Immature natural killer cell (primary cell): ENCODE data around the gene ECI1. TPM values are rescaled to one million over a fixed set of nuclear protein-coding genes. Genes with fewer than 3 reads are reported as not detected.
A peak's percentile ranks its signal among the peaks of the same experiment; 100 is the strongest.

Experiments
- DNase-seq, 3 donors: peaks; one replicate each; pipeline ENCODE4 v3.0.0; 2022; ENCODE audit warnings: mixed read lengths in 1 of 3
- H3K27ac Mint-ChIP-seq, 6 donors: one replicate each; pipeline ENCODE4 v1.8.0; 2020; ENCODE audit warnings: mixed read lengths in 6 of 6, mild to moderate bottlenecking in 5 of 6, inconsistent platforms in 4 of 6, moderate library complexity in 3 of 6
- H3K27me3 Mint-ChIP-seq, 3 donors: one replicate each; pipeline ENCODE4 v1.8.0; 2020 to 2021; ENCODE audit warnings: low read depth in 3 of 3, mild to moderate bottlenecking in 3 of 3, mixed read lengths in 3 of 3, moderate library complexity in 3 of 3, inconsistent platforms in 1 of 3
- H3K36me3 Mint-ChIP-seq, 3 donors: one replicate each; pipeline ENCODE4 v1.8.0; 2020; ENCODE audit warnings: mixed read lengths in 3 of 3, inconsistent platforms in 2 of 3, mild to moderate bottlenecking in 2 of 3
- H3K4me1 Mint-ChIP-seq, 2 donors: one replicate each; pipeline ENCODE4 v1.8.0; 2020; ENCODE audit warnings: inconsistent platforms in 2 of 2, mild to moderate bottlenecking in 2 of 2, mixed read lengths in 2 of 2, moderate library complexity in 1 of 2
- H3K4me3 Mint-ChIP-seq, 5 donors: one replicate each; pipeline ENCODE4 v1.8.0; 2020; ENCODE audit warnings: mild to moderate bottlenecking in 5 of 5, mixed read lengths in 5 of 5, inconsistent platforms in 3 of 5, moderate library complexity in 3 of 5
- H3K9me3 Mint-ChIP-seq, 6 donors: one replicate each; pipeline ENCODE4 v1.8.0; 2020; ENCODE audit warnings: mild to moderate bottlenecking in 6 of 6, mixed read lengths in 6 of 6, inconsistent platforms in 4 of 6, moderate library complexity in 3 of 6
- polyA plus RNA-seq, 3 donors: library from polyadenylated mRNA; unstranded; fragments of 300-500 nt; fragmentation: Illumina TruSeq; gene quantifications; one replicate each; pipeline ENCODE4 v1.2.3, GENCODE V29; 2021

The ECI1 gene
- polyA plus RNA-seq, 3 donors from 2014 or later = 40.4 to 67.8 (median 42.2) TPM

GRCh38 chr16:2213817-2214718 lies 37.3 kb downstream of the ECI1 start:
- no peak for DNase-seq
- Mint-ChIP-seq H3K4me3 (peak overlapping the region; percentile 70 to 76 (median 74)), H3K4me1 (peaks cover 13 to 18% of the 10 kb centered on the region in 2 donors), H3K27me3 (peaks cover 4 to 13% (median 8%) of the 10 kb centered on the region in 3 donors), H3K9me3 (no peaks in the 10 kb centered on the region), H3K36me3 (no peaks in the 10 kb centered on the region), H3K27ac (peak overlapping the region in 2 of 6 donors; percentile 34 to 42)

GRCh38 chr16:2212362-2213324 lies 38.7 kb downstream of the ECI1 start:
- no peak for DNase-seq
- peaks cover 4 to 13% (median 8%) of the 10 kb centered on the region in 3 donors for H3K27me3 Mint-ChIP-seq
- H3K9me3 Mint-ChIP-seq = no peaks in the 10 kb centered on the region

GRCh38 chr16:2211923-2212347 lies 39.5 kb downstream of the ECI1 start:
- H3K27ac Mint-ChIP-seq = peak overlapping the region in 1 of 6 donors; percentile 40
- H3K9me3 Mint-ChIP-seq = no peaks in the 10 kb centered on the region
- H3K4me1 Mint-ChIP-seq = peaks cover 19 to 24% of the 10 kb centered on the region in 2 donors
- peaks cover 4 to 13% (median 11%) of the 10 kb centered on the region in 3 donors for H3K27me3 Mint-ChIP-seq
- H3K36me3 Mint-ChIP-seq = peaks cover 0 to 6% (median 0%) of the 10 kb centered on the region in 3 donors
- peak overlapping the region in 3 of 5 donors; percentile 17 to 36 (median 33) for H3K4me3 Mint-ChIP-seq
- no peak for DNase-seq

More at GRCh38 chr16:2212362-2213324, 38.7 kb downstream of the ECI1 start:
- H3K36me3 Mint-ChIP-seq = peaks cover 0 to 2% (median 0%) of the 10 kb centered on the region in 3 donors
- peak overlapping the region; percentile 70 to 76 (median 74) for H3K4me3 Mint-ChIP-seq
- H3K27ac Mint-ChIP-seq = peak overlapping the region in 1 of 6 donors; percentile 71
- peaks cover 15 to 19% of the 10 kb centered on the region in 2 donors for H3K4me1 Mint-ChIP-seq

GRCh38 chr16:2210386-2211365 lies 40.7 kb downstream of the ECI1 start, which contains the start of gene BRICD5:
Gene BRICD5, minus strand, starts transcription at chr16:2210863. Its CDS starts 30 bp downstream, at chr16:2210833.
- DNase-seq = no peak
- Mint-ChIP-seq H3K9me3 (no peaks in the 10 kb centered on the region), H3K27ac (no peak within 1 kb of the TSS), H3K4me3 (no peak within 1 kb of the TSS), H3K36me3 (peaks cover 0 to 6% (median 0%) of the 10 kb centered on the region in 3 donors), H3K4me1 (peaks cover 24 to 30% of the 10 kb centered on the region in 2 donors), H3K27me3 (peaks cover 4 to 16% (median 11%) of the 10 kb centered on the region in 3 donors)

- H3K4me3 Mint-ChIP-seq = no peak overlapping the region
- no peak overlapping the region for H3K27ac Mint-ChIP-seq
- peaks cover 4 to 17% (median 12%) of the 10 kb centered on the region in 3 donors for H3K27me3 Mint-ChIP-seq
- H3K4me1 Mint-ChIP-seq = peaks cover 24% of the 10 kb centered on the region in 2 donors
- DNase-seq = no peak
- no peaks in the 10 kb centered on the region for H3K9me3 Mint-ChIP-seq
- peaks cover 0 to 6% (median 0%) of the 10 kb centered on the region in 3 donors for H3K36me3 Mint-ChIP-seq
Measured at GRCh38 chr16:2210009-2210332, 41.4 kb downstream of the ECI1 start.

GRCh38 chr16:2209258-2210008 lies 42.0 kb downstream of the ECI1 start:
- Mint-ChIP-seq H3K36me3 (peaks cover 0 to 6% (median 0%) of the 10 kb centered on the region in 3 donors), H3K4me3 (no peak overlapping the region), H3K9me3 (no peaks in the 10 kb centered on the region), H3K4me1 (peaks cover 29 to 30% of the 10 kb centered on the region in 2 donors), H3K27ac (no peak overlapping the region), H3K27me3 (peaks cover 2 to 17% (median 10%) of the 10 kb centered on the region in 3 donors)
- no peak for DNase-seq

- Mint-ChIP-seq H3K4me3 (no peak overlapping the region), H3K27me3 (peaks cover 2 to 17% (median 10%) of the 10 kb centered on the region in 3 donors), H3K9me3 (no peaks in the 10 kb centered on the region), H3K27ac (no peak overlapping the region), H3K4me1 (peaks cover 31% of the 10 kb centered on the region in 2 donors), H3K36me3 (peaks cover 0 to 6% (median 0%) of the 10 kb centered on the region in 3 donors)
- no peak for DNase-seq
Measured at GRCh38 chr16:2208772-2209171, 42.6 kb downstream of the ECI1 start.

- peaks cover 5 to 16% (median 7%) of the 10 kb centered on the region in 3 donors for H3K27me3 Mint-ChIP-seq
- H3K9me3 Mint-ChIP-seq = no peaks in the 10 kb centered on the region
Measured at GRCh38 chr16:2208308-2208707, 43.1 kb downstream of the ECI1 start.

GRCh38 chr16:2207872-2208271 lies 43.5 kb downstream of the ECI1 start:
- Mint-ChIP-seq H3K9me3 (no peaks in the 10 kb centered on the region), H3K36me3 (peaks cover 0 to 6% (median 0%) of the 10 kb centered on the region in 3 donors), H3K4me3 (peak overlapping the region in 4 of 5 donors; percentile 44 to 73 (median 63)), H3K4me1 (peaks cover 22 to 26% of the 10 kb centered on the region in 2 donors), H3K27ac (peak overlapping the region in 5 of 6 donors; percentile 25 to 69 (median 62)), H3K27me3 (peaks cover 5 to 12% (median 7%) of the 10 kb centered on the region in 3 donors)
- no peak for DNase-seq

More at GRCh38 chr16:2208308-2208707, 43.1 kb downstream of the ECI1 start:
- Mint-ChIP-seq H3K4me3 (no peak overlapping the region), H3K4me1 (peaks cover 26 to 29% of the 10 kb centered on the region in 2 donors), H3K27ac (no peak overlapping the region), H3K36me3 (peaks cover 0 to 6% (median 0%) of the 10 kb centered on the region in 3 donors)
- no peak for DNase-seq

- no peak for DNase-seq
- peaks cover 7 to 10% (median 9%) of the 10 kb centered on the region in 3 donors for H3K27me3 Mint-ChIP-seq
- H3K4me3 Mint-ChIP-seq = peak overlapping the region in 4 of 5 donors; percentile 71 to 79 (median 76)
- peaks cover 19 to 21% of the 10 kb centered on the region in 2 donors for H3K4me1 Mint-ChIP-seq
- peak overlapping the region in 1 of 6 donors; percentile 71 for H3K27ac Mint-ChIP-seq
- peaks cover 0 to 6% (median 3%) of the 10 kb centered on the region in 3 donors for H3K36me3 Mint-ChIP-seq
- H3K9me3 Mint-ChIP-seq = no peaks in the 10 kb centered on the region
Measured at GRCh38 chr16:2206780-2207433, 44.5 kb downstream of the ECI1 start.

GRCh38 chr16:2206420-2206779 lies 45.0 kb downstream of the ECI1 start:
- H3K36me3 Mint-ChIP-seq = peaks cover 0 to 6% (median 3%) of the 10 kb centered on the region in 3 donors
- H3K4me3 Mint-ChIP-seq = peak overlapping the region; percentile 71 to 79 (median 76)
- peaks cover 19 to 21% of the 10 kb centered on the region in 2 donors for H3K4me1 Mint-ChIP-seq
- no peaks in the 10 kb centered on the region for H3K9me3 Mint-ChIP-seq
- no peak for DNase-seq
- H3K27ac Mint-ChIP-seq = peak overlapping the region in 4 of 6 donors; percentile 71 to 85 (median 80)
- peaks cover 7 to 11% (median 10%) of the 10 kb centered on the region in 3 donors for H3K27me3 Mint-ChIP-seq
